GM18520 (cell line): ENCODE results near the gene CNBD2.
"Not testable (repeated sequence)": the region's sequence is repeated elsewhere in the genome, so short reads cannot be mapped to it uniquely, and the experiment has no call there.

Experiments
- ATAC-seq: cut with Tn5 transposase; IDR thresholded peaks from one replicate; pipeline ENCODE4 v1.9.1; 2021; ENCODE audit not compliant: unreplicated experiment

Gene CNBD2

GRCh38 chr20:35974256-35974655 is 5.9 kb downstream of the CNBD2 start:
- no peak for ATAC-seq

DNA sequence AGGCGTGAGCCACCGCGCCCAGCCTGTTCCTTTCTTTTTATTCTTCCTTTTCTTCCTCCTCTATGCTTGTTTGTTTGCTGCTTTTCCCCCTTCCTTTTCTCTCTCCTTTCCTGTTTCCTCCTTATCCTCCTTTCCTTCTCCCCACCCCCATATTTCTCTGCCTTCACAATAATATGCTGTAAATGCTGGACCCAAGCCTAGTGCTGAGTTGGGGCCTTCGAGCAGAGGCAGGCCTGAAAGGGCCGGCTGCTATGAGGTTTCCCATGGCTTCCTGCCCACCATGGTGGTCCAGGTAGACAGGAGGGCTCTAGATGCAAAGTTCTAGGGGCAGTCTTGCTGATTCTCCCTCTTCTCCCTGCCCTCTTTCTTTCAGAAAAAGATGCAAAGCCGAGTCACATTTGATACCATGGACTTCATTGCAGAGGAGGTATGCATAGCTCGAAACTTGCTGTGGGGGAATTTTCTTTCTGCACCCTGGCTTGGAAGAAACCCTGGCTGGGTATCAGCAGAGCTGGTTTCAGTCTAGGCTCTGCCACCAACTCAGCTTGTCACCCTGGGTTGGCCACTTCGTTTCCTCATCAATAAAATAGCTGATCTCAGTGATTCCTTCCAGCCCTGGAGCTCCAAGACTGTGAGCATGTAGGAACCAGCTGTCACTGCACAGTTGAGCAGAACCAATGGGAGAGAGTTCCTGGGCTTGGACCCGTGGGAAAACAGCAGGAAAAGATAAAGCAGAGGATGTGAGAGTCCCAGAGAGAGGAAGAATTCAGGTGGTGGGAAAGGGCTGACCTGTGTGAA is 7.4 kb downstream of the CNBD2 start:
- no peak for ATAC-seq

DNA sequence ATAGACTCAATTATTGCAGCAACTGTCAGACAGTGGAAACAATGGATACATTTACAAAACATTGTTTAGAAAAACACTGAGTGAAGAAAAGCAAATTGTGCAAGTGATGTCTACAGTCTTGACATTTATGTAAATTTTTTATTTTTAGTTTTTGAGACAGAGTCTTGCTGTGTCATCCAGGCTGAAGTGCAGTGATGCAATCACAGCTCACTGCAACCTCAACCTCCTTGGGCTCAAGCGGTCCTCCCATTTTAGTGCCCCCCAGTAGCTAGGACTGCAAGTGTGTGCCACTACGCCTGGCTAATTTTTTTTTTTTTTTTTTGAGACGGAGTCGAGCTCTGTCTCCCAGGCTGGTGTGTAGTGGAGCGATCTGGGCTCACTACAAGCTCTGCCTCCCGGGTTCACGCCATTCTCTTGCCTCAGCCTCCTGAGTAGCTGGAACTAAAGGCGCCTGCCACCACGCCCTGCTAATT is 9.7 kb downstream of the CNBD2 start:
- no peak for ATAC-seq

DNA sequence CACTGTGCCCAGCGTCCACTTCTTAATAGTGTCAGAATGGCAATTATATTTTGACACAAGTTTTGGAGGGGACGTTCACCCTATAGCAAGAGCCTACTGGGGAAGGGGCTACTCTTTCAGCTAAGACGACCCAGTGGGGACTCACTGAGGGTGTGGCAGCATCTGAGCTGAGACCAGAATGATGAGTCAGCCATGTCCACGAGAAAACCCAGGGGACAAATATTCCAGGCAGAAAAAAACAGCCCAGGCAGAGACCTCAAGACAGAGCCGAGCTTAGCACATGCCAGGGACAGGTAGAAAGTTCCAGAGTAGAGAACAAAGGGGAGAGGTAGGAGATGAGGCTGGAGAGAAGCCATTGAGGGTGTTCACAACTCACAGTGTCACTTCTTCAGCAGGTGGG is 11.2 kb downstream of the CNBD2 start:
- ATAC-seq: no peak

DNA sequence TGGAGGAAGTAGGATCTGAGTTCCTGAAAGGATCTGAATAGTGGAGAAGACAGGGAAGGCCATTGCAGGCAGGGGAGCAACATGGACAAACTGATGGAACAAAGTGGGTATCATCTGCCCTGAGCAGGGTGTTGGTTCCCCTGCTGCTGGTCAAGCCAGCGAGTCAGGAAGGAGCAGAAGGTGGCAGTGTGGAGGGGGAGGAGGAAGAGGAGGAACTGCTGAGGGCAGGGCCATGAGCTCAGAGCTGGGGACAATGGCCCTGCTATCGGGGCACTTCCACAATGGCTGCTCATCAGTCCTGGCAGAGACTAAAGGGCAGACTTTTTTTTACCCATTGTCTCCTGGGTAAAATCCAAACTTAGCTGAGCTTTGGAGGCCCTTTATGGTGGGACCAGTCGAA is 13.6 kb downstream of the CNBD2 start:
- no peak for ATAC-seq

DNA sequence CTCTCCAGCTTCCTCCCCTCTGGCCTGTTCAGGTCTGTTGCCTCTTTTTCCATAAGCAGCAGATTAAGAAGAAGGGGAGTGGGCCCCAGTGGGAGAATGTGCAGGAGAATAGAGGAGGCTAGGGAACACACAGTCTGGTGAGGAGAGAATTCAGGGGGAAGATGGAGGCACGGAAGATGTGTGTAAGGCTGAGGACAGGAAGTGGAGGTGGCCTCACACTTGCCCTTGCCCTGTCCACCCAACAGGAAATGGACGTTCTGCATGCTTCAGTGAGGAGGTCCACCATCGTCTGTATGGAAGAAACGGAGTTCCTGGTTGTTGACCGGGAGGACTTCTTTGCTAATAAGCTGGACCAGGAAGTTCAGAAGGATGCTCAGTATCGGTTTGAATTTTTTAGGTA is 16.0 kb downstream of the CNBD2 start:
- no peak for ATAC-seq

DNA sequence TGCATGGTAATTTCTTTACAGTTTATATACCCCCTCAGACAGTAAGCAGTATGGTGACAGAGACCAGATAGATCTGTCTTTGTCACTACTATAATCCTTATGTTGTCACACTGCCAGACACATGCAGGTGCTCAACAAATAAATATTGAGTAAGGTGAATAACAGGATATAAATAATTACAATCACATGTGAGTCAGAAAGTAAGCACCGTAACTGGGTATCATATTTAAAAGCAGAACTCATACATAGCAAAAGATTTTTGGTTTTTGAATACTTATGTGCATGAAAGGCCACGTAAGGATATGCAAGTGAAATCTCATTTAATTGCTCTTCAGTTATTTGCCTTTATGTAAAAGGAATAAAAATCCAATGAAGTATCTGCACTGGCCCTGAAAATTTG is 17.4 kb downstream of the CNBD2 start:
- ATAC-seq: no peak

- no peak for ATAC-seq
These were observed 20.6 kb downstream of the CNBD2 start for GRCh38 chr20:35988910-35989463.

DNA sequence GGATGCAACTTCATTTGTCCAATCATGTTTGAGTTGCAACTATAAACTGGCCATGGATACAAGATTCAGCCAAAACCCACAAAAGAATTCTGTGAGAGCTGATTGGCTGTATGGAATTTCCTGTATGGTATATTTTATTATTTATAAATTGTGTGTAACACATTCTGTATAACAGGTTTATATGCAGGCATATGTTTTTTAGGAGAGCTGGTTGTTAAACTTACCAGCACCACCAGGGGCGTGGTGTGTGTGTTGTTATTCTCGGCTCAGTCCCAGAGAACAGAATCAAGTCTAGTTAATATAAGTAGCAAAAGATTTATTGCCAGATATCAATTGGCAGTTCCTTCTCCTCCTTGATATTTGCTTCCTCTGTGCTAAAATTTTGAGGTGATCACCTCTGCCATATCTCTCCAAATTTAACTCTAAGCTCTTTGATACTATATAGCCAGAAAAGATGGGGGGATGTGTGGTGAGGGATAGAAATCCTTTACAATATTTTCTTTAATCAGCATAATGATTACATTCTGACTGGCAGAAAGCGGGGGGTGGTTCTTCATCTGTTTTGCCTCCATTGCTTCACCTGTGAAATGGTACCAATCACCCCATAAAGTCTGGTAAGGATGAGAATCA is 22.9 kb downstream of the CNBD2 start:
- ATAC-seq: no peak

DNA sequence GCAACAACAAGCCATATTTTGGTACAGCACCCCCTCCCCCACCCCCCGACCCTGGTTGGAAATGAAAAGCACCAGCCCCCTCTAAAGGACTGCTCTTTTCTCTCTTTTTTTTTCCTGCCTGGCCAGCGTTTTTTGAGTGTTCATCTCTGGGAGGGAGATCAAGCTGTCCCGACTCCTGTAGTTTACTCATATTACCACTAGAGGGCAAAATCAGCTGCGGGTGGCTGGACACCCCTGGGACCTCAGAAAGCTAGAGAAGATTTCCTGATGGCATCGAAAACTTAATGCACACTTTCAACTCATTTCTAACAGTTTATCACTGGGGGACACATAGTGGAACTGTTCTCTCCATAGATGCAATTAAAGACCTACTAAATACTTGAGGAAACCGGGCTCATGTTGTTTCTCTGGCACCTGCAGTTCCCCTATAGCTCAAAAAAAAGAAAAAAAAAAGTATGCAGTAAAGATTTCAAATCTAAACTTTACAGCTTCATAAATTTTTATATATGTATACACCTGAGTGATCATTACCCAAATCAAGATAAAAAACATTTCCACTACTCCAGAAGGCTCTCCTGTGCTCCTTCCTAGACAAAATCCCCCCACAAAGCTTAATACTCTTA is 24.4 kb downstream of the CNBD2 start:
- no peak for ATAC-seq

GRCh38 chr20:35994994-35995453 is 26.6 kb downstream of the CNBD2 start:
- no peak for ATAC-seq

DNA sequence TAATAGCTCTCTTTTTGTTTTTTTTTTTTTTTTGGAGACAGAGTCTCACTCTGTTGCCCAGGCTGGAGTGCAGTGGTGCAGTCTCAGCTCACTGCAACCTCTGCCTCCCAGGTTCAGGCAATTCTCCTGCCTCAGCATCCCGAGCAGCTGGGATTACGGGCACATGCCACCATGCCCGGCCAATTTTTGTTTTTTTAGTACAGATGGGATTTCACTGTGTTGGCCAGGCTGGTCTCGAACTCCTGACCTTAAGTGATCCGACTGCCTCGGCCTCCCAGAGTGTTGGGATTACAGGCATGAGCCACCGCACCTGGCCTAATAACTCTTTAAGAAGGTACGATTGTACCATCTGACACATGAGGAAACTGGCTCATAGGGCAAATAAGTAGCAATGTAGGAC is 28.1 kb downstream of the CNBD2 start:
- ATAC-seq: not testable (repeated sequence)

GRCh38 chr20:36001331-36001730 is 32.9 kb downstream of the CNBD2 start:
- not testable (repeated sequence) for ATAC-seq

DNA sequence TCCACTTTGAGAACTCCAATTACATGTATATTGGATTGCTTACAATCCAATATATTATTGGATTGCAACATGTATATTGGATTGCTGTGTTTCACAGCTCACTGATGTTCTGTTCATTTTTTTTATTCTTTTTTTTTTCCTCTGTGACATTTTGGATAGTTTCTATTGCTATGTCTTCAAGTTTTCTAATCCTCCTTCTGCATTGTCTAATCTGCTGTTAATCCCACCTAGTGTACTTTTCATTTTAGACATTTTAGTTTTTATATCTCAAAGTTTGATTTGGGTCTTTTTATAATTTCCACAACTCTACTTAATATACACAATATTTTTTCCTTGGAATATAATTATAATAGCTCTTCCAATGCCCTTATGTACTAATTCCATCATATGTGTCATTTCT is 34.5 kb downstream of the CNBD2 start:
- no peak for ATAC-seq

DNA sequence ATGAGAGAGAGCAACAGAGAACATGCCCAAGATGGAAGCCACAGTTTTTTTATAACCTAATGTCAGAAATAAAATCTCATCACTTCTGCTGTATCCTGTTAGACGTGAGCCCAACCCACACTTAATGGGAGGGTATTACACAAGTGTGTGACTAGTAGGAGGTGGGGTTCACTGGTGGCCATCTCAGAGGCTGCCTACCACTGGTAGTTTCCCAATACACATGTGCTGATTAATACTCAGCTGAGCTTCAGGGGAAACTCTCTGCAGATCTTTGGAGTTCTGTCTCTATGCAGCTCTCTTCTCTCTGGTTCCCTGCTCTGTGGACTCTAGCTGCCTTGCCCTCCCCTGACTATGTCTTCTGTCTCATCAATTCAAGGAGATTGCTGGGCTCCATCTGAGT is 35.7 kb downstream of the CNBD2 start:
- no peak for ATAC-seq

GRCh38 chr20:36008461-36009035 is 40.2 kb downstream of the CNBD2 start:
- ATAC-seq: no peak

- ATAC-seq: no peak
These were observed 41.7 kb downstream of the CNBD2 start for GRCh38 chr20:36010076-36010475.

GRCh38 chr20:36010825-36011224 is 42.4 kb downstream of the CNBD2 start:
- ATAC-seq: no peak

- no peak for ATAC-seq
These were observed 47.5 kb downstream of the CNBD2 start for GRCh38 chr20:36015806-36016403.

GRCh38 chr20:36017048-36017951 is 48.9 kb downstream of the CNBD2 start:
- no peak for ATAC-seq
